HL-60 (cell line): ENCODE data around the gene BSND.

Experiments used
- SPI1 ChIP-seq: IDR thresholded peaks from 2 replicates; pipeline ENCODE4 v1.6.1; 2012; ENCODE audit warnings: low read depth, mild to moderate bottlenecking, borderline replicate concordance
- TF ChIP-seq, protein P1 (sequence below): IDR thresholded peaks from one replicate; pipeline ENCODE4 v1.5.1; 2011; ENCODE audit warnings: low read length, control low read depth, inconsistent platforms; ENCODE audit not compliant: insufficient read depth

DNA sequence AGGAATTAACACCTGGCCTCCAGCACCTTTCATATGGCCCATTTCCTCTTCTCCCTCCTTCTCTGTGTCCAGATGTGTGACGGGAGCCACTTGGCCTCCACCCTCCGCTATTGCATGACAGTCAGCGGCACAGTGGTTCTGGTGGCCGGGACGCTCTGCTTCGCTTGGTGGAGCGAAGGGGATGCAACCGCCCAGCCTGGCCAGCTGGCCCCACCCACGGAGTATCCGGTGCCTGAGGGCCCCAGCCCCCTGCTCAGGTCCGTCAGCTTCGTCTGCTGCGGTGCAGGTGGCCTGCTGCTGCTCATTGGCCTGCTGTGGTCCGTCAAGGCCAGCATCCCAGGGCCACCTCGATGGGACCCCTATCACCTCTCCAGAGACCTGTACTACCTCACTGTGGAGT lies 12.7 kb upstream of the BSND start:
- TF ChIP-seq, protein P1, sequence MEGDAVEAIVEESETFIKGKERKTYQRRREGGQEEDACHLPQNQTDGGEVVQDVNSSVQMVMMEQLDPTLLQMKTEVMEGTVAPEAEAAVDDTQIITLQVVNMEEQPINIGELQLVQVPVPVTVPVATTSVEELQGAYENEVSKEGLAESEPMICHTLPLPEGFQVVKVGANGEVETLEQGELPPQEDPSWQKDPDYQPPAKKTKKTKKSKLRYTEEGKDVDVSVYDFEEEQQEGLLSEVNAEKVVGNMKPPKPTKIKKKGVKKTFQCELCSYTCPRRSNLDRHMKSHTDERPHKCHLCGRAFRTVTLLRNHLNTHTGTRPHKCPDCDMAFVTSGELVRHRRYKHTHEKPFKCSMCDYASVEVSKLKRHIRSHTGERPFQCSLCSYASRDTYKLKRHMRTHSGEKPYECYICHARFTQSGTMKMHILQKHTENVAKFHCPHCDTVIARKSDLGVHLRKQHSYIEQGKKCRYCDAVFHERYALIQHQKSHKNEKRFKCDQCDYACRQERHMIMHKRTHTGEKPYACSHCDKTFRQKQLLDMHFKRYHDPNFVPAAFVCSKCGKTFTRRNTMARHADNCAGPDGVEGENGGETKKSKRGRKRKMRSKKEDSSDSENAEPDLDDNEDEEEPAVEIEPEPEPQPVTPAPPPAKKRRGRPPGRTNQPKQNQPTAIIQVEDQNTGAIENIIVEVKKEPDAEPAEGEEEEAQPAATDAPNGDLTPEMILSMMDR = no peak
- no peak for TF ChIP-seq SPI1
